GM21619 (cell line): ENCODE results near the gene CAMK2G.

Experiments used
- ATAC-seq: cut with Tn5 transposase; IDR thresholded peaks from one replicate; pipeline ENCODE4 v1.9.1; 2021; ENCODE audit not compliant: unreplicated experiment

CAMK2G gene

GRCh38 chr10:73884017-73884416 is 9.7 kb upstream of the CAMK2G start:
- ATAC-seq: no peak

- no peak for ATAC-seq
Measured at GRCh38 chr10:73881221-73881919, 7.0 kb upstream of the CAMK2G start.

GRCh38 chr10:73879296-73880173 is 5.2 kb upstream of the CAMK2G start:
- ATAC-seq: peak; percentile 74

- no peak for ATAC-seq
Measured at GRCh38 chr10:73878365-73878764, 4.0 kb upstream of the CAMK2G start.

- no peak for ATAC-seq
Measured at GRCh38 chr10:73877533-73878160, 3.3 kb upstream of the CAMK2G start.

GRCh38 chr10:73876971-73877370 is 2.6 kb upstream of the CAMK2G start:
- ATAC-seq: no peak

GRCh38 chr10:73876566-73876965 is 2.2 kb upstream of the CAMK2G start:
- no peak for ATAC-seq

- ATAC-seq: no peak
Measured at GRCh38 chr10:73876157-73876556, 1.8 kb upstream of the CAMK2G start.

GRCh38 chr10:73875139-73875475 is 752 bp upstream of the CAMK2G start:
- ATAC-seq: no peak

- ATAC-seq: no peak
Measured at GRCh38 chr10:73873838-73874215, 528 bp downstream of the CAMK2G start.

- no peak for ATAC-seq
Measured at GRCh38 chr10:73873142-73873837, 1.1 kb downstream of the CAMK2G start.

- no peak for ATAC-seq
Measured at GRCh38 chr10:73872190-73872710, 2.1 kb downstream of the CAMK2G start.

GRCh38 chr10:73871295-73872189 is 2.8 kb downstream of the CAMK2G start:
- no peak for ATAC-seq

GRCh38 chr10:73868655-73869195 is 5.6 kb downstream of the CAMK2G start:
- no peak for ATAC-seq

- no peak for ATAC-seq
Measured at GRCh38 chr10:73867871-73868631, 6.3 kb downstream of the CAMK2G start.

GRCh38 chr10:73867126-73867807 is 7.1 kb downstream of the CAMK2G start:
- ATAC-seq: no peak

GRCh38 chr10:73866621-73867020 is 7.7 kb downstream of the CAMK2G start:
- ATAC-seq: no peak
